ENCODE data around the gene SLC35C1. TPM values are rescaled to one million over a fixed set of nuclear protein-coding genes. Genes with fewer than 3 reads are reported as not detected.
A peak's percentile ranks its signal among the peaks of the same experiment; 100 is the strongest.
"Not testable (repeated sequence)": the region's sequence is repeated elsewhere in the genome, so short reads cannot be mapped to it uniquely, and the experiment has no call there.

Gene SLC35C1
- total RNA-seq, 4 donors from 2014 or later, result 28.8 to 62.3 (median 44.4) TPM

GRCh38 chr11:45806072-45806933 is 1.4 kb downstream of the SLC35C1 start:
- Histone ChIP-seq H3K4me1 (peaks cover 22 to 53% (median 45%) of the 10 kb centered on the region in 4 donors), H3K27ac (peak overlapping the region in 3 of 4 donors; percentile 94 to 97 (median 94)), H3K27me3 (no peaks in the 10 kb centered on the region), H3K9me3 (no peaks in the 10 kb centered on the region), H3K4me3 (peak overlapping the region in 3 of 4 donors; percentile 62 to 77 (median 64)), H3K36me3 (peaks cover 0 to 6% (median 0%) of the 10 kb centered on the region in 4 donors)
- in situ Hi-C loops (cut with MboI; ENCODE audit: low pct_ligation_motif_present in 1 of 4, low pct_unique_long_range_greater_than_20kb in 1 of 4, low sequenced_read_pairs in 3 of 4), result no loop called here
- no peak for TF ChIP-seq CTCF (IDR thresholded peaks at IDR 0.05)
- TF ChIP-seq POLR2A (IDR thresholded peaks at IDR 0.05), result no peak
- no peak for TF ChIP-seq EP300 (IDR thresholded peaks at IDR 0.05; ENCODE audit: low read depth)
- no peak for TF ChIP-seq POLR2AphosphoS5 (IDR thresholded peaks at IDR 0.05)
- WGBS, 2 donors (ENCODE audit: low coverage in 1 of 2), result 81% methylated on average over 10 to 20 of the region's 20 CpGs
- intact Hi-C loops (cut with DNase I; ENCODE audit: low total_unique reads), result no loop called here
- DNase-seq, result no peak

- Histone ChIP-seq H3K9me3 (no peaks in the 10 kb centered on the region), H3K4me3 (peak overlapping the region in 1 of 4 donors; percentile 77), H3K27me3 (no peaks in the 10 kb centered on the region), H3K36me3 (peaks cover 0 to 6% (median 0%) of the 10 kb centered on the region in 4 donors), H3K27ac (no peak overlapping the region), H3K4me1 (peaks cover 22 to 48% (median 44%) of the 10 kb centered on the region in 4 donors)
- no peak for DNase-seq
- intact Hi-C loops (cut with DNase I; ENCODE audit: low total_unique reads), result no loop called here
- in situ Hi-C loops (cut with MboI; ENCODE audit: low pct_ligation_motif_present in 1 of 4, low pct_unique_long_range_greater_than_20kb in 1 of 4, low sequenced_read_pairs in 3 of 4), result no loop called here
- WGBS, 2 donors (ENCODE audit: low coverage in 1 of 2), result 64 to 75% methylated on average over 6 to 7 of the region's 7 CpGs
- no peak for TF ChIP-seq CTCF (IDR thresholded peaks at IDR 0.05)
- TF ChIP-seq POLR2AphosphoS5 (IDR thresholded peaks at IDR 0.05), result no peak
- TF ChIP-seq EP300 (IDR thresholded peaks at IDR 0.05; ENCODE audit: low read depth), result no peak
- no peak for TF ChIP-seq POLR2A (IDR thresholded peaks at IDR 0.05)
These were observed 2.2 kb downstream of the SLC35C1 start for GRCh38 chr11:45806937-45807791.

GRCh38 chr11:45807792-45808238 is 2.9 kb downstream of the SLC35C1 start:
- H3K9me3 ChIP-seq, result no peaks in the 10 kb centered on the region
- no peak for DNase-seq
- TF ChIP-seq POLR2A (IDR thresholded peaks at IDR 0.05) (no peak), EP300 (IDR thresholded peaks at IDR 0.05; ENCODE audit: low read depth) (no peak), POLR2AphosphoS5 (IDR thresholded peaks at IDR 0.05) (no peak), CTCF (IDR thresholded peaks at IDR 0.05) (no peak)
- H3K4me3 ChIP-seq, result no peak overlapping the region
- no peak overlapping the region for H3K27ac ChIP-seq
- H3K4me1 ChIP-seq, result peaks cover 22 to 42% (median 37%) of the 10 kb centered on the region in 4 donors
- peaks cover 0 to 6% (median 0%) of the 10 kb centered on the region in 4 donors for H3K36me3 ChIP-seq
- intact Hi-C loops (cut with DNase I; ENCODE audit: low total_unique reads), result no loop called here
- no peaks in the 10 kb centered on the region for H3K27me3 ChIP-seq
- WGBS, 2 donors (ENCODE audit: low coverage in 1 of 2), result 50 to 66% methylated on average over 1 to 4 of the region's 4 CpGs
- in situ Hi-C loops (cut with MboI; ENCODE audit: low pct_ligation_motif_present in 1 of 4, low pct_unique_long_range_greater_than_20kb in 1 of 4, low sequenced_read_pairs in 3 of 4), result no loop called here

DNA sequence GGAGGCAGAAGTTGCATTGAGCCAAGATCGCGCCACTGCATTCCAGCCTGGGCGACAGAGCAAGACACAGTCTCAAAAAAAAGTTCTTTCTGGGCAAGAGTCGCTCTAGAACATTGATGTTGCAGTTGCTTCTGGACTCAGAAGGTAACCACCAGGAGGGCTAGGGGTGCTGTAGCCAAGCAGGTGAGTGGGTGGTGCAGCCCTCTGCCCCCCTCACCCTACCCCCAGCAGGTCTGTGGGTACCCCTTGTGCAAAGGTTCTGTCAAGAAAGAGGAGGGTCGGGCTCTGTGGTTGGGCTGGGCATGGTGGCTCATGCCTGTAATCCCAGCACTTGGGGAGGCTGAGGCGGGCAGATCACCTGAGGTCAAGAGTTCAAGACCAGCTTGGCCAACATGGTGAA is 3.5 kb downstream of the SLC35C1 start:
- H3K4me3 ChIP-seq; H3K36me3 ChIP-seq; H3K9me3 ChIP-seq; DNase-seq; intact Hi-C loops (cut with DNase I; ENCODE audit: low total_unique reads); in situ Hi-C loops (cut with MboI; ENCODE audit: low pct_ligation_motif_present in 1 of 4, low pct_unique_long_range_greater_than_20kb in 1 of 4, low sequenced_read_pairs in 3 of 4); H3K27ac ChIP-seq; H3K27me3 ChIP-seq: not testable (repeated sequence)
- WGBS, 2 donors (ENCODE audit: low coverage in 1 of 2), result 98% methylated on average over 6 of the region's 6 CpGs; no CpG with 5 or more reads in 1 of the 2 donors
- peaks cover 22 to 41% (median 31%) of the 10 kb centered on the region in 4 donors for H3K4me1 ChIP-seq
